T-cell (primary cell): ENCODE data around the gene PIP5KL1. TPM values are rescaled to one million over a fixed set of nuclear protein-coding genes. Genes with fewer than 3 reads are reported as not detected.

Experiments used
- ATAC-seq, 4 experiments: fragments of 200-7000 bp in 3 of 4; fragments of 150-1000 bp in 1 of 4; cut with Tn5 transposase; replicated peaks in 1 of 4; 1 replicate in 3 of 4; 2 replicates in 1 of 4; pipeline ENCODE4 v1.10.0; 2021; ENCODE audit warnings: moderate library complexity in 3 of 4, mild to moderate bottlenecking in 2 of 4, moderate number of reproducible peaks in 1 of 4
- CTCF ChIA-PET, 2 donors: fragments of 300-600 bp; sonication (Branson Sonifier 250); formaldehyde crosslinking; loops; one replicate each; lab custom pipeline; 2022; ENCODE audit warnings: antibody characterized with exemption in 2 of 2; lab: Charles Lee
- POLR2A ChIA-PET, 2 donors: fragments of 300-600 bp; sonication (Branson Sonifier 250); formaldehyde crosslinking; loops; one replicate each; lab custom pipeline; 2022; ENCODE audit warnings: antibody characterized with exemption in 2 of 2; lab: Charles Lee
- DNase-seq, 35 experiments: peaks; one replicate each; pipeline versions ENCODE4 v3.0.0 to v3.0.0-alpha.2; 2013 to 2023
- H3K27ac ChIP-seq: one replicate; pipeline ENCODE4 v1.5.1; 2013; ENCODE audit warnings: low read length
- H3K27me3 ChIP-seq, 2 experiments: replicated peaks in 1 of 2; 1 replicate in 1 of 2; 2 replicates in 1 of 2; pipeline versions ENCODE4 v1.6.1 to v1.7.0; 2013; ENCODE audit warnings: low read length in 1 of 2, mixed read lengths in 1 of 2; ENCODE audit not compliant: control insufficient read depth in 2 of 2, insufficient read depth in 2 of 2; ENCODE audit errors: extremely low read depth in 1 of 2
- H3K36me3 ChIP-seq, 2 donors: 1 replicate in 1 of 2; 2 replicates in 1 of 2; pipeline versions ENCODE4 v1.6.1 to v1.7.0; 2013; ENCODE audit warnings: low read length in 1 of 2; ENCODE audit not compliant: control insufficient read depth in 2 of 2, insufficient read depth in 1 of 2; ENCODE audit errors: extremely low read depth in 1 of 2
- H3K4me1 ChIP-seq, 2 experiments: 1 replicate in 1 of 2; 2 replicates in 1 of 2; pipeline versions ENCODE4 v1.6.1 to v1.7.0; 2013; ENCODE audit warnings: low read length in 2 of 2, mixed read lengths in 1 of 2; ENCODE audit not compliant: insufficient read depth in 2 of 2, control insufficient read depth in 1 of 2; ENCODE audit errors: extremely low read depth in 1 of 2
- H3K4me3 ChIP-seq, 2 donors: 1 replicate in 1 of 2; 2 replicates in 1 of 2; pipeline versions ENCODE4 v1.5.1 to v1.7.0; 2013; ENCODE audit warnings: mild to moderate bottlenecking in 2 of 2, low read length in 1 of 2, moderate library complexity in 1 of 2; ENCODE audit not compliant: control insufficient read depth in 1 of 2; ENCODE audit errors: extremely low read depth in 1 of 2
- H3K9me3 ChIP-seq: 2 replicates; pipeline ENCODE4 v1.7.0; 2013
- H3K27ac Mint-ChIP-seq, 2 donors: one replicate each; pipeline ENCODE4 v1.8.0; 2020 to 2021; ENCODE audit warnings: mild to moderate bottlenecking in 2 of 2, mixed read lengths in 2 of 2
- H3K27me3 Mint-ChIP-seq, 2 donors: one replicate each; pipeline ENCODE4 v1.8.0; 2021 to 2022; ENCODE audit warnings: mixed read lengths in 2 of 2
- H3K36me3 Mint-ChIP-seq: one replicate; pipeline ENCODE4 v1.8.0; 2021; ENCODE audit warnings: mixed read lengths
- H3K4me1 Mint-ChIP-seq, 3 donors: one replicate each; pipeline ENCODE4 v1.8.0; 2020 to 2022; ENCODE audit warnings: mixed read lengths in 3 of 3, mild to moderate bottlenecking in 1 of 3
- H3K4me3 Mint-ChIP-seq, 3 donors: one replicate each; pipeline ENCODE4 v1.8.0; 2020 to 2022; ENCODE audit warnings: mild to moderate bottlenecking in 3 of 3, mixed read lengths in 3 of 3, moderate library complexity in 3 of 3
- H3K9me3 Mint-ChIP-seq, 3 donors: one replicate each; pipeline ENCODE4 v1.8.0; 2020 to 2022; ENCODE audit warnings: mixed read lengths in 3 of 3
- WGBS: methylation state at CpG from one replicate; pipeline ENCODE4 v1.1.5; 2013; ENCODE audit warnings: missing lambda C conversion rate; ENCODE audit not compliant: insufficient coverage; 5-methylcytosine and 5-hydroxymethylcytosine counted together
- total RNA-seq, 35 experiments: library from RNA in 6 of 35; stranded (reverse) in 6 of 35; fragments of 120-200 nt in 1 of 35; gene quantifications; one replicate each; pipeline versions ENCODE4 v1.2.1 to v1.2.4 and lab custom pipeline; 2013 to 2026

Gene PIP5KL1
- total RNA-seq, 5 donors from 2014 or later (not counting 1 experiment from before 2014, with no cell fraction given) = 0.99 to 5.6 (median 2.6) TPM

- H3K27ac Mint-ChIP-seq = peak overlapping the region; percentile 26 to 60
- ChIA-PET CTCF (interaction anchor here in 1 of 2 donors (0.6 kb wide), 1 partner anchor 356 kb away, joined by 3 read pairs; no protein-coding TSS in a partner anchor), POLR2A (no interaction called here)
These were observed 37.7 kb downstream of the PIP5KL1 start for GRCh38 chr9:127892831-127893230.

DNA sequence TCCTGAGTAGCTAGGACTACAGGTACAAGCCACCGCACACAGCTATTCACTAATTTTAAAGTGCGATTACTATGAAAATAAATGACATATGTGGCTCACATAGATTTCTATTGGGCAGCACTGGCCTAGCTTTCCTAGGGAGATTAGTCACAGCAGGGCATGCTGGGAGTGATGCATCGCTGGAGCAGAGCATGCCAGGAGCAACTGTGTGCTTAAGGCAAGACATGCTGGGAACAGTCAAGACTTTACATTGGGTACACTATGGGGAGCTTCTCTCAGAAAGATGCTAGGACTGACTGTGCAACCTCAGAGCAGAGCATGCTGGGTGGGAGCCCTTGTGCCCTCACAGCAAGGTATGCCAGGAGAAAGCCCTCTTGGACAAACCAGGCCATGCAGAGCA, 40.5 kb downstream of the PIP5KL1 start:
- Mint-ChIP-seq H3K4me1 (peaks cover 8 to 20% (median 13%) of the 10 kb centered on the region in 3 donors), H3K36me3 (peaks cover 63% of the 10 kb centered on the region), H3K9me3 (peaks cover 0 to 8% (median 0%) of the 10 kb centered on the region in 3 donors), H3K4me3 (no peak overlapping the region), H3K27ac (no peak overlapping the region), H3K27me3 (no peaks in the 10 kb centered on the region)
- Histone ChIP-seq H3K27ac (no peak overlapping the region), H3K27me3 (no peaks in the 10 kb centered on the region), H3K9me3 (no peaks in the 10 kb centered on the region), H3K4me3 (no peak overlapping the region), H3K4me1 (peaks cover 0 to 7% of the 10 kb centered on the region in 2 experiments), H3K36me3 (peaks cover 20 to 75% of the 10 kb centered on the region in 2 donors)
- DNase-seq (no peak), ATAC-seq (no peak)
- 100% methylated on average over 1 of the region's 3 CpGs for WGBS
- POLR2A ChIA-PET = no interaction called here
- CTCF ChIA-PET = no interaction called here

More at GRCh38 chr9:127892831-127893230, 37.7 kb downstream of the PIP5KL1 start:
- no peaks in the 10 kb centered on the region for H3K9me3 ChIP-seq
- H3K4me3 Mint-ChIP-seq = no peak overlapping the region
- 100% methylated on average over 5 of the region's 6 CpGs for WGBS
- no peaks in the 10 kb centered on the region for H3K27me3 ChIP-seq
- DNase-seq (no peak), ATAC-seq (no peak)
- peaks cover 0 to 16% of the 10 kb centered on the region in 2 experiments for H3K4me1 ChIP-seq
- peaks cover 0 to 8% (median 0%) of the 10 kb centered on the region in 3 donors for H3K9me3 Mint-ChIP-seq
- H3K27me3 Mint-ChIP-seq = no peaks in the 10 kb centered on the region
- H3K4me1 Mint-ChIP-seq = peaks cover 15 to 26% (median 18%) of the 10 kb centered on the region in 3 donors
- H3K36me3 Mint-ChIP-seq = peaks cover 64% of the 10 kb centered on the region
- no peak overlapping the region for H3K4me3 ChIP-seq
- peaks cover 24 to 65% of the 10 kb centered on the region in 2 donors for H3K36me3 ChIP-seq
- H3K27ac ChIP-seq = no peak overlapping the region

DNA sequence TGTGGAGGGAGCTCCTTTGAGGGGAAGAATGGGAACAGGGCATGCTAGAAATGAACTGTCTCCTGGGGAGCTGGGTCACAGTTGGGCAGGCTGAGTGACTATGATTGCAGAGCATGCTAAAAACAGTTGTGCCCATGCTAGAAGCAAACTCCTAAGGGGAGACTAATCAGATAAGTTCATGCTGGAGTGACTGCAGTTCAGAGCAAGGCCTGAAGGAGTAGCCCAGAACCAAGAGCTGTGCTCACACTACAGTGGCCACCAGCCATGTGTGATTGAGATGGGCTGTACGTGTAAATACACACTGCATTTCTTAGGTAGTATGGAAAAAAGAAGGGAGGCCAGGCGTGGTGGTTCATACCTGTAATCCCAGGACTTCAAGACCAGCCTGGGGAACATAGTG, 42.8 kb downstream of the PIP5KL1 start:
- peaks cover 13 to 20% (median 16%) of the 10 kb centered on the region in 3 donors for H3K4me1 Mint-ChIP-seq
- Histone ChIP-seq H3K36me3 (peaks cover 11 to 56% of the 10 kb centered on the region in 2 donors), H3K27me3 (no peaks in the 10 kb centered on the region), H3K4me3 (no peak overlapping the region), H3K9me3 (no peaks in the 10 kb centered on the region), H3K27ac (no peak overlapping the region), H3K4me1 (peaks cover 0 to 7% of the 10 kb centered on the region in 2 experiments)
- ATAC-seq (peak in 1 of 4 experiments; percentile 49), DNase-seq (no peak)
- H3K27ac Mint-ChIP-seq = peak overlapping the region in 1 of 2 donors; percentile 34
- H3K36me3 Mint-ChIP-seq = peaks cover 46% of the 10 kb centered on the region
- POLR2A ChIA-PET = no interaction called here
- H3K27me3 Mint-ChIP-seq = no peaks in the 10 kb centered on the region
- WGBS = no CpG with 5 or more reads among the region's 2 CpGs
- CTCF ChIA-PET = no interaction called here
- H3K9me3 Mint-ChIP-seq = no peaks in the 10 kb centered on the region
- H3K4me3 Mint-ChIP-seq = no peak overlapping the region

DNA sequence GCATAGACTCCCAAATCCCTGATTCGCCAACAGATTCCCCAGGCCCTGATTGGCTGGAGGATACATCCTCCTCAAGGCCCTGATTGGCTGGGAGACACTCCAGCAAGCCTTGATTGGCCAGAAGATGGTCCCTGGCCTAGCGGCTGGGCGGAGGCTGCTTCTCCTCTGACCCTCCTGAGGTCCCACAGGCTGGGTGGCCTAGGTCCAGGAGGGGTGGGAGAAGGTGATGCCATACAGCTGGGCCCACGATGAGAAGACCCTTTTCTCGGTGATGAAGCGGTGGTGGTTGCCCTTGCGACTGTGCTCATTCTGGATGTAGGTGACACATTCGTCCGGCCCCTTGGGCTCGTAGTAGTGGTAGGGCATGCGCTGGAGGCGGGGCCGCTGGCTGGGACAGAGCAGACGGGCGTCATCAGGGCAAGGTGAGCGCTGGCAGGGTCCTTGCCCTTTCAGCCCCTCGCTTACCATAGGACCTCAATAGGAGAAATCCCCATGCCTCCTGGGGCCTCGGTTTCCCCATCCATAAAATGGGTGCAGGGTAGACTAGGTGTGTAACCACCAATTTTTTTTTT, 44.1 kb downstream of the PIP5KL1 start:
- no peaks in the 10 kb centered on the region for H3K27me3 ChIP-seq
- peaks cover 9 to 48% of the 10 kb centered on the region in 2 donors for H3K36me3 ChIP-seq
- H3K4me3 ChIP-seq = no peak overlapping the region
- H3K27ac Mint-ChIP-seq = no peak overlapping the region
- WGBS = 98% methylated on average over 16 of the region's 18 CpGs
- H3K9me3 Mint-ChIP-seq = no peaks in the 10 kb centered on the region
- H3K4me3 Mint-ChIP-seq = no peak overlapping the region
- ATAC-seq (no peak), DNase-seq (no peak)
- CTCF ChIA-PET = no interaction called here
- H3K9me3 ChIP-seq = no peaks in the 10 kb centered on the region
- POLR2A ChIA-PET = no interaction called here
- no peaks in the 10 kb centered on the region for H3K27me3 Mint-ChIP-seq
- H3K27ac ChIP-seq = no peak overlapping the region
- H3K36me3 Mint-ChIP-seq = peaks cover 39% of the 10 kb centered on the region
- H3K4me1 ChIP-seq = peaks cover 0 to 7% of the 10 kb centered on the region in 2 experiments
- H3K4me1 Mint-ChIP-seq = peaks cover 9 to 22% (median 18%) of the 10 kb centered on the region in 3 donors

GRCh38 chr9:127885508-127886281, 44.9 kb downstream of the PIP5KL1 start:
- DNase-seq = no peak
- Mint-ChIP-seq H3K4me1 (peaks cover 9 to 22% (median 17%) of the 10 kb centered on the region in 3 donors), H3K27me3 (no peaks in the 10 kb centered on the region), H3K4me3 (no peak overlapping the region), H3K36me3 (peaks cover 34% of the 10 kb centered on the region), H3K9me3 (no peaks in the 10 kb centered on the region), H3K27ac (no peak overlapping the region)
- H3K9me3 ChIP-seq = no peaks in the 10 kb centered on the region
- H3K4me3 ChIP-seq = no peak overlapping the region
- ATAC-seq = no peak
- peaks cover 0 to 7% of the 10 kb centered on the region in 2 experiments for H3K4me1 ChIP-seq
- ChIA-PET CTCF (interaction anchor here in 1 of 2 donors (1.0 kb wide), 1 partner anchor 34 kb away, joined by 6 read pairs; no protein-coding TSS in a partner anchor), POLR2A (no interaction called here)
- H3K27me3 ChIP-seq = no peaks in the 10 kb centered on the region
- 94% methylated on average over 5 of the region's 13 CpGs for WGBS
- no peak overlapping the region for H3K27ac ChIP-seq
- peaks cover 4 to 42% of the 10 kb centered on the region in 2 donors for H3K36me3 ChIP-seq

GRCh38 chr9:127884976-127885490, 45.5 kb downstream of the PIP5KL1 start:
- H3K9me3 ChIP-seq = no peaks in the 10 kb centered on the region
- H3K4me1 ChIP-seq = peaks cover 0 to 7% of the 10 kb centered on the region in 2 experiments
- no peak overlapping the region for H3K4me3 ChIP-seq
- Mint-ChIP-seq H3K9me3 (no peaks in the 10 kb centered on the region), H3K27ac (peak overlapping the region; percentile 16 to 66), H3K36me3 (peaks cover 30% of the 10 kb centered on the region), H3K4me3 (no peak overlapping the region), H3K4me1 (peaks cover 9 to 22% (median 17%) of the 10 kb centered on the region in 3 donors), H3K27me3 (no peaks in the 10 kb centered on the region)
- ATAC-seq (no peak), DNase-seq (no peak)
- CTCF ChIA-PET = interaction anchor here in 1 of 2 donors (1.0 kb wide), 1 partner anchor 35 kb away, joined by 6 read pairs; no protein-coding TSS in a partner anchor
- H3K27ac ChIP-seq = no peak overlapping the region
- H3K27me3 ChIP-seq = no peaks in the 10 kb centered on the region
- POLR2A ChIA-PET = no interaction called here
- 84% methylated on average over 7 of the region's 15 CpGs for WGBS
- H3K36me3 ChIP-seq = peaks cover 0 to 35% of the 10 kb centered on the region in 2 donors
